GM21825 (cell line): ENCODE results near the gene PTPRK.

Experiments
- ATAC-seq: cut with Tn5 transposase; IDR thresholded peaks from one replicate; pipeline ENCODE4 v1.9.1; 2021; ENCODE audit warnings: mild to moderate bottlenecking, moderate library complexity; ENCODE audit not compliant: unreplicated experiment

The PTPRK gene

DNA sequence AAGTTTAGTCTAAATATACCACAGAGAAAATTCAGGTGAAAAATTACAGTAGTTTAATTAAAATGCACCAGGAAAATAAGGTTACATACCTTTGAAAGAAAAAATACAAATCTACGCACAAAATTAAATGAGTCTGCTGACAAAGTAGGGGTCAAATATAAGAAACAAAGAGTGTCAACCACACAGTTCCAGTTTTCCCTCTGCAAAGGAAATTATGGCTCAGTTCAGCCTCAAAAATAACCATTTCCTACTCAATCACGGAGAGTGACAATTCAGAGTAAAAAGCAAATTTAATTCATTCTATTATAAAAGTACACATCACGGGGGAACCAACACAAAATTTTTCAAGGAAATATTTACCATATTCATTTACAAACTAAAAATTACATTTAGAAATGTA is 124.8 kb downstream of the PTPRK start:
- no peak for ATAC-seq

GRCh38 chr6:128395188-128395587 is 125.2 kb downstream of the PTPRK start:
- ATAC-seq: no peak

DNA sequence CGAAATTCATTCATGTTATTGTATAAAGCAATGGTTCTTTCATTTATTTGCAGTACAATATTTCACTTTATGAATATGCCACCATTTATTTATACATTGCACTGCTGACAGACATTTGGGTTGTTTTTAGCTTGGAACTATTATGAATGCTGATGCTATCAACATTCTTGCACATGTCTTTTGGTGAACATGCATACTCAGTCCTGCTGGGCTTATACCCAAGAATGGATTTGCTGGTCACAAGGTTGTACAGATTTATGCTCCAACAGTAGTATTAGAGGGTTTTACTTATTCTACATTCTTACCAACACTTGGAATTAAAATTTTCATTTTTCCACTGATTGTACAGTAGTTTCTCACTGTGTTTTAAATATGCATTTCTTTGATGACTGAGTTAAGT is 126.2 kb downstream of the PTPRK start:
- ATAC-seq: no peak

DNA sequence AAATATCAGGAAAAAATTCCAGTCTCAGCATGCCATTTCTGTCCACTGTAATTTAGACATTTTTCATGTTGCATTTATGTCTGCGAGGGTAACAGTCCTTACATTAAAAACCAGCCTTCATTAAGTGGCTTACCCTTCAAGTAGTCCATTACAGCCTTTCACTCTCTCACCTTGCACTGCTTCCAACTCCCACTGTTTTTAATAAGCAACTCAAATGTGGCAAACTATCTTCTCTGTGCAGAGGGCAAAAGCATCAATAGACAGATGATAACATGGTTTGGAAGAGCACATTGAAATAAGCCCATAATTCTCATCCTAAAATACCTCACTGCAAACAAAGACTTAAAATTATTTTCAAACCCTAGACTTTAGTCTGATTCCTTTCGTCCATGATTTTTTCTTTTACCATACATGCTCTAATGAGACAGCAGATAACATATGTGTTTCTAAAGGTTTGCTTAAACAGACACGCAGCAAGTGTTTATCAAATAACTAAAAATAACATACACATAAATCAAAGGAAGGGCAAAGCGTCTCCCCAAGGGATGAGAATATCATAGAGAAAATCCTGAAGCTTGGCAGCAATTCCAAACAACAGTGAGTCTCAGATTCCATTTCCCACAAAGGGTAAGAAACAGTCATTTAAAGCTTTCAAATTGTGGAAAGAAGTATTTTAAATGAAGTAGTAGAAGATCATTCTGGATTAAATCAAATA is 130.4 kb downstream of the PTPRK start:
- no peak for ATAC-seq

DNA sequence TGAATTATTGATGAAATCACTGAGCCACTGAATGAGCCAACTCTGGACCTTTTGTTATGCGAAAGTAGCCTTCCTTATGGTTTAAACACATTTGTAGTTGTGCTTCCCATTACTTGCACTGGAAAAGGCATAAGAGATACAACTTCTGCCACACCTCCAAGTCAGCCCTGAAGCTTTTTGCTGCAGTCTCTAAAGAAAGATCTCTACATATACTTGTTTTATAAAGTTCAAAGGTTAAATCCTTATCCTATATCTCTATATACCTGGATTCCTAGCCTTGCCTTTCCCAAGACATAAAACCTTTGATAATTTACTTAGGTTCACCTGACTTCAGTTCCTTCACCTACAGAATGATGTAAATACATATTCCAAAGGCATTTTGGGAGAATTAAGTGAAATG is 132.0 kb downstream of the PTPRK start:
- ATAC-seq: no peak

DNA sequence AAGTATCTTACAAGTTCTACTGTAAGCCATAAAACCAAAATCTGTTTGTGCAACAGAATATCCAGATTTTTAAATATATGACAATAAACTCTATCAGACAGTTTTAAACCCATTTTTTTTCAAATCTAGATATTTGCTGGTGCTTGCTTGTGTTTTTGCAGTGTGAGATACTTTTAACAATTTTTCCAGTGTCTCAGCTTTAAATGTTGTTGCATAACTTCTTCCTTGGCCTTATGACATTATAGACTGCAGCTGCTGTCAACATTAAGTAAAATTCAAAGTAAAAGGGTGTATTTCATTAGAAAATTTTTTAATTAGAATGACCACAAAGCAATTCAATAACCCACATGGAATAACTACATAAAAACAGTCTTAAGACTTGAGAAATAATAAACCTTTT is 139.5 kb downstream of the PTPRK start:
- ATAC-seq: no peak

DNA sequence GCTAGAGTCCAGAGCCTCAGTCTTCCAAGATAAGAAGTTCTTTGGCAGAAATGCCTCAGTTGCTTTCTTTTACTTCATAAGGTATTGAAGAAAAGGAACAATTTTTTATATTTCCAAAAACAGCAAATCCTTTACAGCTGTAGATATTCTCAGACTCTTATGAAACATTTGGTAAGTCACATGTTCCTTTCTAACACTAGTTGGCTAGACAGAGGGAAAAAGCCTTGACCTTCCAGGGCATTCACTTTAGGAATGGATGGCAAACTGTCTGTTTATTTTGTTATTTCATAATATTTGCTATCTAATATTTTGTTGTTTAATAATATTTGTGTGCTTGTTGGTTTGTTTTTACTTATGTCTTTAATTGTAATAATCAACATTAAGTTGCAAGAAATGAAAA is 140.8 kb downstream of the PTPRK start:
- ATAC-seq: no peak

- ATAC-seq: no peak
These were observed 143.4 kb downstream of the PTPRK start for GRCh38 chr6:128376952-128377503.

- no peak for ATAC-seq
These were observed 149.3 kb downstream of the PTPRK start for GRCh38 chr6:128371136-128371535.

GRCh38 chr6:128370072-128370471 is 150.3 kb downstream of the PTPRK start:
- ATAC-seq: no peak

GRCh38 chr6:128368213-128368944 is 152.0 kb downstream of the PTPRK start:
- no peak for ATAC-seq

GRCh38 chr6:128367437-128367836 is 153.0 kb downstream of the PTPRK start:
- no peak for ATAC-seq

DNA sequence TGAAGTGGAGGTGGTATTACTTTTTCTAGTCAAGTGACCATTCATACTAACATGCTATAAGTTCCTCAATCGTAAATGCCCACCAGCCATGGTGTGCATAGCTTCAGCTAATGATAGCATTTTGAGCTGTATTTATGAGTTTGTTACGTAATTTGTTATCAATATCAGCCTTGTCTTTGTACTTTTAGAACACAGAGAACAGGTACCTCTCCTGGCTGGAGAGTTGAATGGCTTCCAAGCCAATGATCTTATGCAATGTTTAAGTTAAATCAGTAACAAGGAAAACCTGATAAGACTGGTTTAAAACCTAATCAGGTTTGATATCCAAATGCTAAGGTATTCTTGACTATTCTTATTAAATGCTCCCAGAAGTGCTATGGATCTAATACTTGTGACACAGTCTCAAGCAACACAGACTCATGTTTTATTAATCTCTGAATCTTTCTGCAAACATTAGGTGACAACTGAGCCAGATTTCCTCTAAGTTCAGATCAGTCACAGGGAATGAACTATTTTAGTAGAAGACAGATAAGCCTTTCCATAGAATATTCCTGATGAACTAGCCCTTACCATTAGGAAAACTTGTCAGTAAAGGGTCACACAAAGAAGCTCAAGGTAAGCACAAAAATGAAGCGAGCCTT is 154.8 kb downstream of the PTPRK start:
- ATAC-seq: no peak

DNA sequence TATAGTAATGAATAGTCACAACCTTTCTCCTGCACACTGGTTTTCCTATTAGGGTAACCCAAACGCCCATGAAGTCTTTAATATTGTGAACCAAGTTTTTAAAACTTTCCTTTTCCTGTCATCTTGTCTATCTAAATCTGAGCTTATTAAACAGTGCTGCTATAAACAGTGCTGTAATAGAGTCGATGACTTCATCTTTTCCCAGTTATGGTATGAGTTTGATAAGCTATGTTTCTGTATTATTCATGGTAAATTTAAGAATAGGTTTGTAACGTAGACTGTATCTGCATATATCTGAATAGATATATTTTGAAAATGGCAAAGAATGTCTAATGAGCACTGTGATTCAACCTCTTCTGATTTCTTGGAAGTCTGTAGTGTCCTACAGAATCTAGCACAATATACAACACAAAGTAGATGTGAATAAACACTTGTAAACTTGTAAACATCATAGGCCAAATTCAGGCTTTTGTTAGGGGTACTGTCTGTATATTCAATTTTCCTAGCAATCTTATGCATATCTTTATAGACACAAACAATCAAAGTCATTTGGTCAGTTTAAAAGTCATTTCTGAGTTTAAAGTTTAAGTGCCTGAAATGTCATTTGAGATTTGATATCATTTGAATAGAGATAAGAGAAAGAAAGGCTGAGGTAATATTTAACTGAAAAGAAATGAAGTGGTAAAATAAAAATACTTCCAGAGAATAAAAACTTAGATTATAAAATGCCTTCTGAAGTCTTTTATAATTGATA is 155.5 kb downstream of the PTPRK start:
- ATAC-seq: no peak

DNA sequence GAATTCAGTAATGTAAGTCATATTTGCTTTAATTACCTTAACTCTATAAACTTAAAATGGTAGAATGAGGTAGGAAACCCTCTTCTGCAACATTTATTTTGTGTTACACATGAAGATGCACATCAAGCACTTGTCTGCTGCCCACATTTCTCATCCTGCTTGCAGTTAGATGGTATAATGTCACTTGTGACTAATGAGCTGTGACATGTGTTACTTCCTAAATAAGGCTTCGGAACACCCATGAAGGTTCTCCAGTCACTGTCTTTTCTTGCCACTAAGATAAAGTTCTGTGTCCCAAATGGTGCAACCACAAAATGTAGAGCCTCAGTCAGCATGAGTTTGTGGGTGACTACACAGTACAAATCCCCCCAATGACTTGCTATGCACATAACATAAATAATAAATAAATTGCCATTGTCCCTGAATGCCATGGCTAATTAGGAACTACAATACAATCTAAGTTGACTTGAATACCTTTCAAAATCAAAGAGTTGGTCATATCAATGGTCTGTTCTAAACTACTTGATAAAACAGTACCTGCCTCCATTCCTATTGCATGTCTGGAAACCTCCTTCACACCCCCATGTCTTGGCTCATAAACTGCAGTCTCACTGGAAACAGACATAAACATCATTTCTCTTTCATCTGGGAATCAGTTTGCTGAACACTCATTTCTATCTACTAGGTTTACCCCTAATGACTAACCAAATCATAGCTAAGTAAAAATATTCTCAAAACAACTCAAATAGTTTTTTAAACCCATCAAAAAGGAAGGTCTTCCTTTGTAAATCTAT is 157.2 kb downstream of the PTPRK start:
- ATAC-seq: no peak

DNA sequence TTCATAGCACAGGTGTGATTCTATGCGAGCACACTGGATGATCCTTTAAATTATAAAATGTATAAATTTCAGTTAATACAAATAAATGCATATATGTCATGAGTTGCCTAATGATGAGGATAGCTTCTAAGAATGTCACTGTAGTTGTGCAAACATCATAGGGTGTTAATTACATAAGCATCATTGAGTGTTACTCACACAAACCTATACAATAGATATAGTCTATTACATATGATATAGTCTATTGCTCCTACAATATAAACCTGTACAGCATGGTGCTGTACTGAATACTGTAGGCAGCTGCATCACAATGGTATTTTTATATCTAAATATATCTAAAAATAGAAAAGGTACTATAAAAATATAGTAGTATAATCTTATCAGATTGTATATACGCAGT is 159.0 kb downstream of the PTPRK start:
- no peak for ATAC-seq

DNA sequence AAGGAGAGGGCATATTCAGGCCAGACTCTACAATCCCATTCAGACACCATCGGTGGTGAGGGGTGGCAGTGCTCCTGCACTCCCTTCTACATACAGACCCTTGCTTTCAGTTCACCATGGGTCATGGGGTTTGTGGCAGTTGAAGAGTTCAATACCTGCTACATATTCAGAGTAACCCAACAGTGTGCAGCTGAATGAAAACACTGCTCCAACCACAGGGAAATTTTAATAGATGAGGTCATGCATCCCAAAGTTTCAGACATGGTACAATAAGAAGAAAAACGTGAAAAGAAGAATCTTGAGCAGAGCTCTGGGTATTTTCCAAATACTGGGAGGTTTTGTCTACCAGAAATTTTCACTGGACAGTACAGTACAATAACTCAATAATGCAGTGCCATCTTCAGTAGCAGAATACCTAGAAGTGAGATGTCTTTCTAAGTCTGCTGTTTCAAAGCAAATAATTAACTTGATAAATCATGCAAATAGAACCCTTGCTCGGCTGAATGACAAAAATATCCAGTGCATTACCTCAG is 162.1 kb downstream of the PTPRK start:
- no peak for ATAC-seq

DNA sequence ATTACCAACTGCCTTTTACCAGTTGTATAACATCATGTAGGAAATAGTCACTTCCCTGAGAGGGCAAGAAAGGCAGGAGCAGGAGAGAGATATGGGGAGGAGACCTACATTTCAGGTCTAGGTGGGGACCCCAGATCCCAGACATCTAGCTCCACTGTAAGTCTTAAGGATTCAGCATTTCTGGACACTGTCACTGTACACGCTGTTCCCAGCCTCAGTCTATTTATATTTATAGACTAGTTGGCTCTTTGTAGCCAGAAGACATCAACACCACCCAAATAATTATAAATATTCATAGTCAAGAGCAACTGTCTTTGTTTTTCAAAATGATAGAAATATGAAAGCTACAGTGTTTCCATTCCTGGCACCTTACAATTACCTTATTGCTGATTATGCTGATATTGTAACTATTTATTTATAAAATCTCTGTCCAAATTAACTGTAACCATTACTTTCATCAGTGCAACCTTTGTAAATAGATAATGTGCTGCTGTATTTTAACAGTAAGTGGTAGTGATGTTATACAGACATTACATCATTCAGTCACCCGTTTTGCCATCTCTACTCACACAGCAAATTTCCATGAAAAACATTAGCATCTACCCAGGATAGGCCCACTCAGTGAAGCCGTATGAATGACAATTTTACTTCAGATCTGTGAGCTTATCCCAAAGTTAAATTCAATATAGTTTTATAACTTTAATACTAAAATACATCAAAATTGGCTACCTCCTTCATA is 162.8 kb downstream of the PTPRK start:
- ATAC-seq: no peak

- no peak for ATAC-seq
These were observed 168.0 kb downstream of the PTPRK start for GRCh38 chr6:128352366-128352765.

DNA sequence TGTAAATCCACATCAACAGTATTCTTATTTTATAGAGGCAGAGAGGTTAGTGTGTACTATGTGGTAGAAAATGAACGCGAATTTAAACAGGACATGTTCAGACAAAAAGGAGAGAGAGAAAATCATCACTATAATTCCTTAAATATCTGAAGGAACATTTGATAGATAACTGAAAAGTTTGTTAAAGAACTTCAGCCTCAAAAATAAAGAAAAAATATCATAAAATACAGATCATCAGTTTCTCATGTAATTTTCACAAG is 169.2 kb downstream of the PTPRK start:
- no peak for ATAC-seq
